Neural crest cell (in vitro differentiated cells): Measurements from ENCODE around the gene NSMCE1. TPM values are rescaled to one million over a fixed set of nuclear protein-coding genes. Genes with fewer than 3 reads are reported as not detected.

Source experiments
- DNase-seq: peaks from one replicate; pipeline ENCODE4 v3.0.0; 2021; ENCODE audit warnings: low read depth, mixed read lengths, low spot score
- H3K27ac Mint-ChIP-seq: one replicate; pipeline ENCODE4 v1.8.0; 2021; ENCODE audit warnings: mild to moderate bottlenecking, mixed read lengths; ENCODE audit not compliant: unreplicated experiment
- H3K27me3 Mint-ChIP-seq: 2 replicates; pipeline ENCODE4 v1.8.0; 2021; ENCODE audit warnings: low read depth, mild to moderate bottlenecking, mixed read lengths
- H3K36me3 Mint-ChIP-seq: 2 replicates; pipeline ENCODE4 v1.8.0; 2021; ENCODE audit warnings: low read depth, mild to moderate bottlenecking, mixed read lengths
- H3K4me1 Mint-ChIP-seq: 2 replicates; pipeline ENCODE4 v1.8.0; 2021; ENCODE audit warnings: mixed read lengths
- H3K4me3 Mint-ChIP-seq: one replicate; pipeline ENCODE4 v1.8.0; 2021; ENCODE audit warnings: mild to moderate bottlenecking, mixed read lengths
- H3K9me3 Mint-ChIP-seq: 2 replicates; pipeline ENCODE4 v1.8.0; 2021; ENCODE audit warnings: mixed read lengths
- CTCF ChIP-seq: fragments of 200-600 bp; sonication (generic); conservative IDR thresholded peaks from 2 replicates; pipeline ENCODE4 v1.5.0; 2021; ENCODE audit warnings: antibody characterized with exemption, mild to moderate bottlenecking
- total RNA-seq: library from RNA; stranded (reverse); gene quantifications from 2 replicates; pipeline ENCODE4 v1.2.1, GENCODE V29; 2021

Gene NSMCE1
- total RNA-seq, 1 donor from 2014 or later, result 30.4 TPM

GRCh38 chr16:27224271-27224737 lies 44.3 kb downstream of the NSMCE1 start:
- peak overlapping the region; percentile 81 for H3K27ac Mint-ChIP-seq
- no peaks in the 10 kb centered on the region for H3K9me3 Mint-ChIP-seq
- H3K36me3 Mint-ChIP-seq, result no peaks in the 10 kb centered on the region
- H3K27me3 Mint-ChIP-seq, result no peaks in the 10 kb centered on the region
- no peak for TF ChIP-seq CTCF
- no peaks in the 10 kb centered on the region for H3K4me1 Mint-ChIP-seq
- no peak overlapping the region for H3K4me3 Mint-ChIP-seq
- DNase-seq, result no peak

GRCh38 chr16:27223701-27224100 lies 44.9 kb downstream of the NSMCE1 start:
- no peak overlapping the region for H3K27ac Mint-ChIP-seq
- H3K36me3 Mint-ChIP-seq, result no peaks in the 10 kb centered on the region
- no peaks in the 10 kb centered on the region for H3K4me1 Mint-ChIP-seq
- H3K27me3 Mint-ChIP-seq, result no peaks in the 10 kb centered on the region
- no peak overlapping the region for H3K4me3 Mint-ChIP-seq
- no peak for TF ChIP-seq CTCF
- DNase-seq, result no peak
- no peaks in the 10 kb centered on the region for H3K9me3 Mint-ChIP-seq

GRCh38 chr16:27223226-27223610 lies 45.4 kb downstream of the NSMCE1 start:
- H3K9me3 Mint-ChIP-seq, result no peaks in the 10 kb centered on the region
- H3K36me3 Mint-ChIP-seq, result no peaks in the 10 kb centered on the region
- no peak overlapping the region for H3K27ac Mint-ChIP-seq
- H3K4me1 Mint-ChIP-seq, result no peaks in the 10 kb centered on the region
- no peak for DNase-seq
- no peak overlapping the region for H3K4me3 Mint-ChIP-seq
- H3K27me3 Mint-ChIP-seq, result no peaks in the 10 kb centered on the region
- no peak for TF ChIP-seq CTCF

GRCh38 chr16:27222249-27223225 lies 46.0 kb downstream of the NSMCE1 start:
- Mint-ChIP-seq H3K36me3 (no peaks in the 10 kb centered on the region), H3K27me3 (no peaks in the 10 kb centered on the region), H3K27ac (no peak overlapping the region), H3K9me3 (no peaks in the 10 kb centered on the region), H3K4me1 (no peaks in the 10 kb centered on the region), H3K4me3 (no peak overlapping the region)
- TF ChIP-seq CTCF, result no peak
- no peak for DNase-seq

GRCh38 chr16:27221576-27222248 lies 46.9 kb downstream of the NSMCE1 start:
- H3K27ac Mint-ChIP-seq, result no peak overlapping the region
- no peak for TF ChIP-seq CTCF
- DNase-seq, result no peak
- H3K9me3 Mint-ChIP-seq, result no peaks in the 10 kb centered on the region
- H3K4me3 Mint-ChIP-seq, result no peak overlapping the region
- no peaks in the 10 kb centered on the region for H3K36me3 Mint-ChIP-seq
- H3K27me3 Mint-ChIP-seq, result no peaks in the 10 kb centered on the region
- H3K4me1 Mint-ChIP-seq, result peaks cover 4% of the 10 kb centered on the region
